GM23338 (cell line): Measurements from ENCODE around the gene TSPAN3.

Experiments used
- CREB1 ChIP-seq: fragments of 250-450 bp; sonication (Bioruptor Pico); IDR thresholded peaks from 2 replicates; pipeline ENCODE4 v1.5.0; 2020; ENCODE audit warnings: low read depth, mild to moderate bottlenecking, moderate library complexity
- EZH2 ChIP-seq: fragments of 200-600 bp; sonication (generic); IDR thresholded peaks from one replicate; pipeline ENCODE4 v1.8.0; 2017; ENCODE audit warnings: antibody characterized with exemption, mild to moderate bottlenecking, low read depth; ENCODE audit not compliant: unreplicated experiment
- EZH2phosphoT487 ChIP-seq: fragments of 200-600 bp; sonication (generic); IDR thresholded peaks from one replicate; pipeline ENCODE4 v1.8.1; 2018; ENCODE audit warnings: antibody characterized with exemption; ENCODE audit not compliant: unreplicated experiment
- JUNB ChIP-seq: IDR thresholded peaks from one replicate; pipeline ENCODE4 v1.6.1; 2016; ENCODE audit warnings: antibody characterized with exemption; ENCODE audit not compliant: unreplicated experiment
- POLR2AphosphoS5 ChIP-seq: IDR thresholded peaks from 2 replicates; pipeline ENCODE4 v1.6.1; 2016; ENCODE audit warnings: antibody characterized with exemption, low read depth
- TF ChIP-seq, protein P1 (sequence below), 2 experiments: fragments of 200-600 bp in 1 of 2; sonication (generic) in 1 of 2; conservative IDR thresholded peaks; 2 replicates each; pipeline versions ENCODE4 v1.5.1 to v1.6.1; 2016 to 2017; ENCODE audit warnings: antibody characterized with exemption in 2 of 2, low read depth in 2 of 2, mild to moderate bottlenecking in 2 of 2, moderate library complexity in 1 of 2
- TF ChIP-seq, protein P2 (sequence below): IDR thresholded peaks from one replicate; pipeline ENCODE4 v1.6.1; 2018; ENCODE audit warnings: antibody characterized with exemption; ENCODE audit not compliant: unreplicated experiment

DNA sequence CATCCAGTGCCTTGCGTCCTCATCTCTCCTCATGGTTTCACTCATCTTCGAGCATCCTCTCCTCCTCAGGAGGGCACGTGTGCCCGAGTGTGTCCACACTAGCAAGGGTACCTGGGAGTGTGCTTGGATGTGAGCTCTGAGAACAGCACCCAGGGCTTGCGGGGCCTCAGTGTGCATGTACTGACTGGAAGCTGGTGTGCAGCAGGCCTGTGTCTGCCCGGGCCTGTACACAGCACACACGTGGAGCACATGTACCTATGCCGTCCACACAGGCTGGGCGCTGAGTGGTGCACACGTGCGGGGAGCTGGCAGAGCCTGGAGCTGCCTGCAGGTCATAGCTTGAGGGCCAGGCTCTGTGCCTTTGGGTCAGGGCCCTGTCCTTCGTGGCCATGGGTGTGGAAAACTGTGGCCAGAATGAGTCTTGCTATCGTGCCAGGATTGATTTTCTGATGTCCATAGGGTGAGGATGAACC, 34.9 kb downstream of the TSPAN3 start:
- TF ChIP-seq, protein P1, sequence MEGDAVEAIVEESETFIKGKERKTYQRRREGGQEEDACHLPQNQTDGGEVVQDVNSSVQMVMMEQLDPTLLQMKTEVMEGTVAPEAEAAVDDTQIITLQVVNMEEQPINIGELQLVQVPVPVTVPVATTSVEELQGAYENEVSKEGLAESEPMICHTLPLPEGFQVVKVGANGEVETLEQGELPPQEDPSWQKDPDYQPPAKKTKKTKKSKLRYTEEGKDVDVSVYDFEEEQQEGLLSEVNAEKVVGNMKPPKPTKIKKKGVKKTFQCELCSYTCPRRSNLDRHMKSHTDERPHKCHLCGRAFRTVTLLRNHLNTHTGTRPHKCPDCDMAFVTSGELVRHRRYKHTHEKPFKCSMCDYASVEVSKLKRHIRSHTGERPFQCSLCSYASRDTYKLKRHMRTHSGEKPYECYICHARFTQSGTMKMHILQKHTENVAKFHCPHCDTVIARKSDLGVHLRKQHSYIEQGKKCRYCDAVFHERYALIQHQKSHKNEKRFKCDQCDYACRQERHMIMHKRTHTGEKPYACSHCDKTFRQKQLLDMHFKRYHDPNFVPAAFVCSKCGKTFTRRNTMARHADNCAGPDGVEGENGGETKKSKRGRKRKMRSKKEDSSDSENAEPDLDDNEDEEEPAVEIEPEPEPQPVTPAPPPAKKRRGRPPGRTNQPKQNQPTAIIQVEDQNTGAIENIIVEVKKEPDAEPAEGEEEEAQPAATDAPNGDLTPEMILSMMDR (conservative IDR thresholded peaks at IDR 0.05; ENCODE audit: low read depth in 2 of 2), result no peak
- TF ChIP-seq EZH2, result no peak
- no peak for TF ChIP-seq CREB1
- TF ChIP-seq POLR2AphosphoS5, result no peak
- TF ChIP-seq, protein P2, sequence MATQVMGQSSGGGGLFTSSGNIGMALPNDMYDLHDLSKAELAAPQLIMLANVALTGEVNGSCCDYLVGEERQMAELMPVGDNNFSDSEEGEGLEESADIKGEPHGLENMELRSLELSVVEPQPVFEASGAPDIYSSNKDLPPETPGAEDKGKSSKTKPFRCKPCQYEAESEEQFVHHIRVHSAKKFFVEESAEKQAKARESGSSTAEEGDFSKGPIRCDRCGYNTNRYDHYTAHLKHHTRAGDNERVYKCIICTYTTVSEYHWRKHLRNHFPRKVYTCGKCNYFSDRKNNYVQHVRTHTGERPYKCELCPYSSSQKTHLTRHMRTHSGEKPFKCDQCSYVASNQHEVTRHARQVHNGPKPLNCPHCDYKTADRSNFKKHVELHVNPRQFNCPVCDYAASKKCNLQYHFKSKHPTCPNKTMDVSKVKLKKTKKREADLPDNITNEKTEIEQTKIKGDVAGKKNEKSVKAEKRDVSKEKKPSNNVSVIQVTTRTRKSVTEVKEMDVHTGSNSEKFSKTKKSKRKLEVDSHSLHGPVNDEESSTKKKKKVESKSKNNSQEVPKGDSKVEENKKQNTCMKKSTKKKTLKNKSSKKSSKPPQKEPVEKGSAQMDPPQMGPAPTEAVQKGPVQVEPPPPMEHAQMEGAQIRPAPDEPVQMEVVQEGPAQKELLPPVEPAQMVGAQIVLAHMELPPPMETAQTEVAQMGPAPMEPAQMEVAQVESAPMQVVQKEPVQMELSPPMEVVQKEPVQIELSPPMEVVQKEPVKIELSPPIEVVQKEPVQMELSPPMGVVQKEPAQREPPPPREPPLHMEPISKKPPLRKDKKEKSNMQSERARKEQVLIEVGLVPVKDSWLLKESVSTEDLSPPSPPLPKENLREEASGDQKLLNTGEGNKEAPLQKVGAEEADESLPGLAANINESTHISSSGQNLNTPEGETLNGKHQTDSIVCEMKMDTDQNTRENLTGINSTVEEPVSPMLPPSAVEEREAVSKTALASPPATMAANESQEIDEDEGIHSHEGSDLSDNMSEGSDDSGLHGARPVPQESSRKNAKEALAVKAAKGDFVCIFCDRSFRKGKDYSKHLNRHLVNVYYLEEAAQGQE, result no peak
- no peak for TF ChIP-seq EZH2phosphoT487
- TF ChIP-seq JUNB, result no peak
